Liver (tissue), 9 donors: Measurements from ENCODE around the gene ERGIC1. TPM values are rescaled to one million over a fixed set of nuclear protein-coding genes. Genes with fewer than 3 reads are reported as not detected.

ENCODE experiments used
- DNase-seq: peaks from one replicate; pipeline ENCODE4 v3.0.0-alpha.2; 2017; ENCODE audit warnings: low spot score
- H3K27ac ChIP-seq, 2 donors: one replicate each; pipeline ENCODE4 v1.7.0; 2013; ENCODE audit warnings: inconsistent platforms in 2 of 2, low read length in 2 of 2, control low read depth in 1 of 2, low read depth in 1 of 2, mild to moderate bottlenecking in 1 of 2
- H3K27me3 ChIP-seq, 4 donors: one replicate each; pipeline versions ENCODE4 v1.6.1 to v1.7.0; 2013; ENCODE audit warnings: low read length in 3 of 4, inconsistent platforms in 1 of 4, mild to moderate bottlenecking in 1 of 4, moderate library complexity in 1 of 4; ENCODE audit not compliant: control insufficient read depth in 4 of 4, insufficient read depth in 4 of 4
- H3K36me3 ChIP-seq, 4 donors: one replicate each; pipeline versions ENCODE4 v1.6.1 to v1.7.0; 2013; ENCODE audit warnings: low read length in 3 of 4, mild to moderate bottlenecking in 3 of 4, low read depth in 1 of 4, moderate library complexity in 1 of 4; ENCODE audit not compliant: control insufficient read depth in 4 of 4, insufficient read depth in 3 of 4
- H3K4me1 ChIP-seq, 4 donors: one replicate each; pipeline versions ENCODE4 v1.6.1 to v1.7.0; 2013; ENCODE audit warnings: low read length in 3 of 4, mild to moderate bottlenecking in 3 of 4, moderate library complexity in 1 of 4; ENCODE audit not compliant: control insufficient read depth in 4 of 4, insufficient read depth in 4 of 4
- H3K4me3 ChIP-seq, 3 donors: one replicate each; pipeline versions ENCODE4 v1.6.1 to v1.7.0; 2013; ENCODE audit warnings: low read length in 3 of 3, control low read depth in 1 of 3, low read depth in 1 of 3, mild to moderate bottlenecking in 1 of 3
- H3K9ac ChIP-seq, 2 donors: one replicate each; pipeline ENCODE4 v1.7.0; 2013; ENCODE audit warnings: low read length in 2 of 2, mild to moderate bottlenecking in 2 of 2, moderate library complexity in 2 of 2, control low read depth in 1 of 2, low read depth in 1 of 2
- H3K9me3 ChIP-seq, 4 donors: one replicate each; pipeline versions ENCODE4 v1.6.1 to v1.7.0; 2013; ENCODE audit warnings: low read length in 3 of 4; ENCODE audit not compliant: control insufficient read depth in 4 of 4
- ATF3 ChIP-seq: IDR thresholded peaks from 2 replicates; pipeline ENCODE4 v1.6.1; 2016; ENCODE audit warnings: antibody characterized with exemption
- CTCF ChIP-seq: fragments of 150-350 bp; IDR thresholded peaks from 2 replicates; pipeline ENCODE4 v1.5.1; 2017; ENCODE audit warnings: improper control_type of control experiment, low read depth, low read length; ENCODE audit not compliant: missing input control
- EGR1 ChIP-seq, 2 donors: IDR thresholded peaks; 2 replicates each; pipeline ENCODE4 v1.6.1; 2016 to 2018; ENCODE audit warnings: antibody characterized with exemption in 2 of 2, low read depth in 2 of 2
- FOXA1 ChIP-seq: IDR thresholded peaks from 2 replicates; pipeline ENCODE4 v1.6.1; 2016; ENCODE audit warnings: antibody characterized with exemption
- FOXA2 ChIP-seq: IDR thresholded peaks from 2 replicates; pipeline ENCODE4 v1.6.1; 2016; ENCODE audit warnings: antibody characterized with exemption
- GABPA ChIP-seq, 2 donors: IDR thresholded peaks in 1 of 2; conservative IDR thresholded peaks in 1 of 2; 2 replicates each; pipeline ENCODE4 v1.6.1; 2016; ENCODE audit warnings: antibody characterized with exemption in 2 of 2, mild to moderate bottlenecking in 1 of 2, moderate library complexity in 1 of 2
- HNF4A ChIP-seq, 2 donors: conservative IDR thresholded peaks; 2 replicates each; pipeline ENCODE4 v1.6.1; 2016; ENCODE audit warnings: antibody characterized with exemption in 2 of 2, mild to moderate bottlenecking in 2 of 2
- HNF4G ChIP-seq: IDR thresholded peaks from 2 replicates; pipeline ENCODE4 v1.6.1; 2016; ENCODE audit warnings: antibody characterized with exemption
- JUND ChIP-seq, 2 donors: IDR thresholded peaks; 2 replicates each; pipeline ENCODE4 v1.6.1; 2016; ENCODE audit warnings: antibody characterized with exemption in 2 of 2
- MAX ChIP-seq: IDR thresholded peaks from 2 replicates; pipeline ENCODE4 v1.6.1; 2016; ENCODE audit warnings: antibody characterized with exemption
- RAD21 ChIP-seq, 2 donors: IDR thresholded peaks; 2 replicates each; pipeline ENCODE4 v1.6.1; 2016; ENCODE audit warnings: antibody characterized with exemption in 2 of 2, mild to moderate bottlenecking in 2 of 2
- REST ChIP-seq: IDR thresholded peaks from 2 replicates; pipeline ENCODE4 v1.6.1; 2016; ENCODE audit warnings: antibody characterized with exemption, mild to moderate bottlenecking
- RXRA ChIP-seq, 2 donors: IDR thresholded peaks; 2 replicates each; pipeline ENCODE4 v1.6.1; 2017 to 2018; ENCODE audit warnings: antibody characterized with exemption in 2 of 2, mild to moderate bottlenecking in 1 of 2
- SP1 ChIP-seq: IDR thresholded peaks from 2 replicates; pipeline ENCODE4 v1.6.1; 2018; ENCODE audit warnings: antibody characterized with exemption, mild to moderate bottlenecking
- TAF1 ChIP-seq: conservative IDR thresholded peaks from 2 replicates; pipeline ENCODE4 v1.6.1; 2016; ENCODE audit warnings: antibody characterized with exemption, mild to moderate bottlenecking
- ZBTB33 ChIP-seq: IDR thresholded peaks from 2 replicates; pipeline ENCODE4 v1.6.1; 2016; ENCODE audit warnings: antibody characterized with exemption
- WGBS: extraction: QIAGEN DNeasy Blood & Tissue Kit; methylation state at CpG from one replicate; pipeline ENCODE4 v1.1.7; 2013; 5-methylcytosine and 5-hydroxymethylcytosine counted together
- polyA plus RNA-seq, 2 donors: library from polyadenylated mRNA; stranded (reverse) in 1 of 2; unstranded in 1 of 2; fragments of 200-250 nt in 1 of 2; fragments of >200 nt in 1 of 2; fragmentation: Nextera tagmentation in 1 of 2; extraction: Ambion mirVana in 1 of 2; gene quantifications; one replicate each; pipeline versions ENCODE4 v1.2.1 to v1.2.3, GENCODE V29; 2013 to 2015
- total RNA-seq, 2 donors: library from RNA; depleted of rRNA; stranded (reverse); fragments of >200 nt; gene quantifications; one replicate each; pipeline ENCODE4 v1.2.3, GENCODE V29; 2014
- donor health status: healthy.
- donor health status: healthy.
- donor health status: healthy.
- donor health status: healthy.
- donor health status: healthy.

Gene ERGIC1
- total and polyA plus RNA-seq, 4 donors: 45.4 to 155 (median 101) TPM

- no peaks in the 10 kb centered on the region for H3K9me3 ChIP-seq
- WGBS: 80% methylated on average over 7 of the region's 7 CpGs
- no peak overlapping the region for H3K9ac ChIP-seq
- no peaks in the 10 kb centered on the region for H3K36me3 ChIP-seq
- no peaks in the 10 kb centered on the region for H3K27me3 ChIP-seq
- no peak overlapping the region for H3K4me3 ChIP-seq
- DNase-seq: no peak
- peaks cover 0 to 4% (median 2%) of the 10 kb centered on the region in 4 donors for H3K4me1 ChIP-seq
- no peak for TF ChIP-seq RXRA (IDR thresholded peaks at IDR 0.05)
- no peak for TF ChIP-seq TAF1
- TF ChIP-seq ZBTB33: no peak
- no peak for TF ChIP-seq HNF4G
- TF ChIP-seq ATF3: no peak
- no peak for TF ChIP-seq CTCF
- TF ChIP-seq JUND (IDR thresholded peaks at IDR 0.05): no peak
- no peak for TF ChIP-seq RAD21 (IDR thresholded peaks at IDR 0.05)
- no peak for TF ChIP-seq SP1
- no peak for TF ChIP-seq FOXA2
- TF ChIP-seq GABPA (IDR thresholded peaks at IDR 0.05 in 1 of 2, conservative IDR thresholded peaks at IDR 0.05 in 1 of 2): no peak
- TF ChIP-seq REST: no peak
- no peak for TF ChIP-seq EGR1 (IDR thresholded peaks at IDR 0.05; ENCODE audit: low read depth in 2 of 2)
- TF ChIP-seq FOXA1: no peak
- no peak for TF ChIP-seq MAX
- TF ChIP-seq HNF4A (conservative IDR thresholded peaks at IDR 0.05): no peak
- H3K27ac ChIP-seq: no peak overlapping the region
Measured at GRCh38 chr5:172815631-172816030, 18.4 kb upstream of the ERGIC1 start.
